K562 (cell line): ENCODE data around the gene FHDC1. TPM values are rescaled to one million over a fixed set of nuclear protein-coding genes. Genes with fewer than 3 reads are reported as not detected.

Experiments used
- ATAC-seq: fragments of 200-7000 bp; cut with Tn5 transposase; 3 replicates; pipeline ENCODE4 v1.9.1; 2020; ENCODE audit warnings: moderate library complexity
- BruUV-seq: library from RNA; stranded (reverse); fragments of 400-500 nt; replicated peaks from 2 replicates; lab custom pipeline; 2021; lab: Mats Ljungman, UMichigan
- CTCF ChIA-PET: fragments of 300-600 bp; formaldehyde crosslinking; extraction: SDS; loops from one replicate; lab custom pipeline; 2021; ENCODE audit warnings: low intra/inter-chr PET ratio; lab: Yijun Ruan, JAX
- POLR2A ChIA-PET: fragments of 300-600, 350-650 bp; sonication (Branson Sonifier 250); formaldehyde crosslinking; extraction: SDS; loops from one replicate; lab custom pipeline; 2021; ENCODE audit warnings: antibody characterized with exemption, inconsistent platforms; lab: Yijun Ruan, JAX
- DNase-seq, 4 experiments: peaks; one replicate each; pipeline versions ENCODE4 v3.0.0 to v3.0.0-alpha.2; 2011 to 2018; ENCODE audit warnings: low spot score in 3 of 4, mixed read lengths in 3 of 4; ENCODE audit errors: extremely low read depth in 1 of 4
- FAIRE-seq: peaks from 2 replicates; lab custom pipeline; 2011; peaks lifted over from hg19 to GRCh38; lab: Jason Lieb, UNC
- H2AFZ ChIP-seq: 2 replicates; pipeline ENCODE4 v1.6.0; 2011; ENCODE audit warnings: low read depth, low read length, control low read depth, inconsistent platforms
- H3K27ac ChIP-seq: fragments of 200-600 bp; 3 replicates; pipeline ENCODE4 v1.8.0; 2011; ENCODE audit warnings: low read depth, mild to moderate bottlenecking, control low read depth, inconsistent platforms, low read length, moderate library complexity, mixed read lengths; ENCODE audit errors: extremely low read depth
- H3K27me3 ChIP-seq, 2 experiments: fragments of 300-600 bp in 1 of 2; 2 replicates in 1 of 2; 3 replicates in 1 of 2; pipeline versions ENCODE4 v1.6.0 to v1.8.0; 2011; ENCODE audit warnings: inconsistent platforms in 2 of 2, low read length in 2 of 2, mild to moderate bottlenecking in 1 of 2, mixed read lengths in 1 of 2, moderate library complexity in 1 of 2; ENCODE audit not compliant: control insufficient read depth in 2 of 2, insufficient read depth in 2 of 2
- H3K36me3 ChIP-seq: fragments of 300-600 bp; 3 replicates; pipeline ENCODE4 v1.8.0; 2011; ENCODE audit warnings: mild to moderate bottlenecking, low read length, inconsistent platforms; ENCODE audit not compliant: control insufficient read depth, insufficient read depth
- H3K4me1 ChIP-seq, 2 experiments: fragments of 200-600 bp in 1 of 2; replicated peaks in 1 of 2; 2 replicates in 1 of 2; 3 replicates in 1 of 2; pipeline versions ENCODE4 v1.5.1 to v1.8.0; 2011; ENCODE audit warnings: inconsistent platforms in 2 of 2, low read length in 2 of 2, mild to moderate bottlenecking in 1 of 2, mixed read lengths in 1 of 2, moderate library complexity in 1 of 2; ENCODE audit not compliant: control insufficient read depth in 2 of 2, insufficient read depth in 2 of 2
- H3K4me2 ChIP-seq: 2 replicates; pipeline ENCODE4 v1.6.1; 2011; ENCODE audit warnings: low read length, control low read depth, inconsistent platforms, mixed read lengths; ENCODE audit not compliant: insufficient read depth
- H3K4me3 ChIP-seq: fragments of 200-600 bp; sonication (generic), shearing (Covaris generic); 2 replicates; pipeline ENCODE4 v1.5.1; 2016; ENCODE audit warnings: control low read depth, inconsistent platforms
- H3K79me2 ChIP-seq: fragments of 200-600 bp; 3 replicates; pipeline ENCODE4 v1.8.0; 2011; ENCODE audit warnings: low read length, inconsistent platforms; ENCODE audit not compliant: control insufficient read depth, insufficient read depth
- H3K9ac ChIP-seq, 2 experiments: 2 replicates each; pipeline versions ENCODE4 v1.6.0 to v1.6.1; 2011; ENCODE audit warnings: low read depth in 2 of 2, low read length in 2 of 2, control low read depth in 1 of 2, inconsistent platforms in 1 of 2, mild to moderate bottlenecking in 1 of 2, mixed read lengths in 1 of 2; ENCODE audit not compliant: insufficient read depth in 1 of 2
- H3K9me1 ChIP-seq: one replicate; pipeline ENCODE4 v1.6.0; 2011; ENCODE audit warnings: inconsistent platforms, mild to moderate bottlenecking, low read length, moderate library complexity; ENCODE audit not compliant: control insufficient read depth, insufficient read depth
- H3K9me3 ChIP-seq: replicated peaks from 2 replicates; pipeline ENCODE4 v1.5.1; 2011; ENCODE audit warnings: low read depth, low read length, inconsistent platforms; ENCODE audit not compliant: control insufficient read depth, insufficient read depth
- H4K20me1 ChIP-seq: replicated peaks from 2 replicates; pipeline ENCODE4 v1.6.1; 2011; ENCODE audit warnings: low read length, inconsistent platforms, mixed read lengths; ENCODE audit not compliant: control insufficient read depth, insufficient read depth
- ARNT ChIP-seq, 2 experiments: fragments of 450-650 bp; IDR thresholded peaks; 2 replicates each; pipeline ENCODE4 v1.6.1; 2016; ENCODE audit warnings: mild to moderate bottlenecking in 1 of 2
- CBX5 ChIP-seq: IDR thresholded peaks from 2 replicates; pipeline ENCODE4 v1.6.1; 2014; ENCODE audit warnings: low read depth, borderline replicate concordance
- CEBPB ChIP-seq: fragments of 450-650 bp; IDR thresholded peaks from 2 replicates; pipeline ENCODE4 v1.6.1; 2016; ENCODE audit warnings: missing genetic modification characterization, missing compliant biosample characterization
- HCFC1 ChIP-seq: IDR thresholded peaks from 2 replicates; pipeline ENCODE4 v1.6.1; 2012; ENCODE audit warnings: low read depth, low read length, improper control_type of control experiment
- JUN ChIP-seq, 2 experiments: sonication (generic) in 1 of 2; formaldehyde crosslinking in 1 of 2; IDR thresholded peaks; 2 replicates each; pipeline versions ENCODE4 v1.6.1 to v1.8.0; 2012 to 2022; ENCODE audit warnings: borderline replicate concordance in 2 of 2, mild to moderate bottlenecking in 2 of 2, improper control_type of control experiment in 1 of 2, low read depth in 1 of 2, low read length in 1 of 2, missing genetic modification reagents in 1 of 2
- MBD1 ChIP-seq: fragments of 250-450 bp; sonication (Bioruptor Pico); IDR thresholded peaks from 2 replicates; pipeline ENCODE4 v1.8.0; 2022; ENCODE audit warnings: inconsistent platforms
- MED1 ChIP-seq: sonication (generic); formaldehyde crosslinking; IDR thresholded peaks from 2 replicates; pipeline ENCODE4 v1.8.1; 2023; ENCODE audit warnings: missing genetic modification reagents, borderline replicate concordance
- MYBL2 ChIP-seq, 2 experiments: fragments of 450-650 bp in 1 of 2; sonication (generic) in 1 of 2; formaldehyde crosslinking in 1 of 2; IDR thresholded peaks; 2 replicates each; pipeline versions ENCODE4 v1.6.1 to v1.8.1; 2017 to 2022; ENCODE audit warnings: borderline replicate concordance in 1 of 2, inconsistent platforms in 1 of 2, low read depth in 1 of 2, mild to moderate bottlenecking in 1 of 2, missing genetic modification reagents in 1 of 2, moderate library complexity in 1 of 2
- NEUROD1 ChIP-seq: fragments of 150-350 bp; IDR thresholded peaks from 2 replicates; pipeline ENCODE4 v1.6.1; 2014; ENCODE audit warnings: borderline replicate concordance, low read length, low read depth; ENCODE audit not compliant: partially characterized antibody
- NKRF ChIP-seq: fragments of 450-650 bp; IDR thresholded peaks from 2 replicates; pipeline ENCODE4 v1.6.1; 2016; ENCODE audit warnings: borderline replicate concordance
- POU5F1 ChIP-seq: fragments of 150-350 bp; IDR thresholded peaks from 2 replicates; pipeline ENCODE4 v1.6.1; 2014; ENCODE audit warnings: borderline replicate concordance, low read length, low read depth, mild to moderate bottlenecking; ENCODE audit not compliant: partially characterized antibody
- SIN3B ChIP-seq: fragments of 450-650 bp; IDR thresholded peaks from 2 replicates; pipeline ENCODE4 v1.6.1; 2017; ENCODE audit warnings: low read depth, mild to moderate bottlenecking, moderate library complexity
- SMARCA5 ChIP-seq: fragments of 450-650 bp; IDR thresholded peaks from 2 replicates; pipeline ENCODE4 v1.6.1; 2016
- TGIF2 ChIP-seq: sonication (generic); formaldehyde crosslinking; IDR thresholded peaks from 2 replicates; pipeline ENCODE4 v1.8.1; 2022; ENCODE audit warnings: mild to moderate bottlenecking, missing genetic modification reagents, moderate library complexity
- ZNF699 ChIP-seq: fragments of 250-450 bp; sonication (Bioruptor Pico); IDR thresholded peaks from 2 replicates; pipeline ENCODE4 v1.8.0; 2021; ENCODE audit warnings: mild to moderate bottlenecking, moderate library complexity; ENCODE audit not compliant: insufficient replicate concordance
- WGBS: fragments of 100-300 bp; shearing (Covaris generic); methylation state at CpG from one replicate; pipeline ENCODE4 v1.1.6; 2016; ENCODE audit warnings: low coverage, mixed read lengths; ENCODE audit not compliant: insufficient coverage; ENCODE audit errors: missing lambda C conversion rate; 5-methylcytosine and 5-hydroxymethylcytosine counted together
- in situ Hi-C: fragments of 300-500 bp; cut with MboI; formaldehyde crosslinking; loops from 4 replicates; pipeline ENCODE4 v1.15.0; 2018; ENCODE audit warnings: inconsistent platforms, mixed read lengths
- intact Hi-C: fragments of 100-400 bp; cut with micrococcal nuclease; formaldehyde crosslinking; loops from 2 replicates; pipeline ENCODE4 v1.14.2; 2022
- polyA plus RNA-seq, 8 experiments: library from polyadenylated mRNA; depleted of rRNA in 4 of 8; stranded (reverse) in 5 of 8; unstranded in 3 of 8; fragments of >200 nt; fragmentation: Nextera tagmentation in 2 of 8; fragmentation: Illumina TruSeq in 1 of 8; extraction: Ambion mirVana in 2 of 8; extraction: Trizol in 1 of 8; gene quantifications; 2 replicates each; pipeline versions ENCODE4 v1.2.1 to v1.2.3, GENCODE V29; 2011 to 2014; ENCODE audit warnings: inconsistent platforms in 1 of 8, missing spikeins in 1 of 8
- total RNA-seq, 7 experiments: library from RNA; depleted of rRNA in 6 of 7; stranded (reverse); fragments of >200 nt in 6 of 7; fragmentation: Illumina TruSeq in 2 of 7; extraction: Trizol in 2 of 7; gene quantifications; 2 replicates each; pipeline versions ENCODE4 v1.2.1 to v1.2.3, GENCODE V29; 2011 to 2021; ENCODE audit warnings: low replicate concordance in 1 of 7

FHDC1 gene
- total and polyA plus RNA-seq, 9 of the 15 experiments (the other 6 are each of a cell fraction or from before 2014, with no cell fraction given), result 0.01 to 0.43 (median 0.07) TPM

GRCh38 chr4:152960082-152960481, 24.0 kb downstream of the FHDC1 start:
- in situ Hi-C loops, result no loop called here
- no TSS peak for BruUV-seq

More at GRCh38 chr4:152960082-152960481, 24.0 kb downstream of the FHDC1 start:
- Histone ChIP-seq H4K20me1 (no peaks in the 10 kb centered on the region), H3K79me2 (no peaks in the 10 kb centered on the region), H3K9me1 (no peaks in the 10 kb centered on the region), H2AFZ (no peak overlapping the region), H3K27me3 (peaks cover 0 to 15% of the 10 kb centered on the region in 2 experiments; a peak in 2 of 5 replicates), H3K4me1 (peaks cover 7 to 25% of the 10 kb centered on the region in 2 experiments), H3K9ac (no peak overlapping the region), H3K27ac (no peak overlapping the region), H3K36me3 (no peaks in the 10 kb centered on the region), H3K4me2 (no peak overlapping the region), H3K9me3 (no peaks in the 10 kb centered on the region), H3K4me3 (no peak overlapping the region)
- TF ChIP-seq HCFC1 (no peak), POU5F1 (no peak), CBX5 (no peak), ARNT (IDR thresholded peaks at IDR 0.05) (no peak), TGIF2 (CRISPR knock-in tag) (no peak), SIN3B (no peak), ZNF699 (CRISPR knock-in tag) (no peak), NKRF (no peak), MYBL2 (IDR thresholded peaks at IDR 0.05; ENCODE audit: low read depth) (no peak), MYBL2 (CRISPR knock-in tag; IDR thresholded peaks at IDR 0.05; ENCODE audit: borderline replicate concordance) (no peak), JUN (IDR thresholded peaks at IDR 0.05; ENCODE audit: borderline replicate concordance, low read depth, low read length) (no peak), JUN (CRISPR knock-in tag; IDR thresholded peaks at IDR 0.05; ENCODE audit: borderline replicate concordance) (no peak), NEUROD1 (no peak), CEBPB (tag) (no peak), MED1 (CRISPR knock-in tag) (no peak), SMARCA5 (no peak), MBD1 (CRISPR knock-in tag) (no peak)
- DNase-seq (no peak), ATAC-seq (no peak), FAIRE-seq (no peak)
- intact Hi-C loops, result no loop called here
- CTCF ChIA-PET, result no interaction called here
- POLR2A ChIA-PET, result interaction anchor here (1.1 kb wide), 1 partner anchor 15 kb away, joined by 4 read pairs; no protein-coding TSS in a partner anchor
- 39% methylated on average over 3 of the region's 3 CpGs for WGBS
